Measurements from ENCODE around the gene SLC25A44.
"Not testable (repeated sequence)": the region's sequence is repeated elsewhere in the genome, so short reads cannot be mapped to it uniquely, and the experiment has no call there.

Gene SLC25A44

GRCh38 chr1:156193208-156193487 lies 756 bp upstream of the SLC25A44 start:
- peak in 1 of 42 donors; percentile 32 for DNase-seq
- intact Hi-C loops (cut with DNase I), result loop anchor here (5.0 kb wide), 1 partner anchor 36 kb away; no protein-coding TSS in a partner anchor

GRCh38 chr1:156194300-156194652 lies 372 bp downstream of the SLC25A44 start:
- intact Hi-C loops (cut with DNase I), result loop anchor here (5.0 kb wide), 1 partner anchor 37 kb away; no protein-coding TSS in a partner anchor
- peak in 37 of 42 donors; percentile 8 to 75 (median 48) for DNase-seq

DNA sequence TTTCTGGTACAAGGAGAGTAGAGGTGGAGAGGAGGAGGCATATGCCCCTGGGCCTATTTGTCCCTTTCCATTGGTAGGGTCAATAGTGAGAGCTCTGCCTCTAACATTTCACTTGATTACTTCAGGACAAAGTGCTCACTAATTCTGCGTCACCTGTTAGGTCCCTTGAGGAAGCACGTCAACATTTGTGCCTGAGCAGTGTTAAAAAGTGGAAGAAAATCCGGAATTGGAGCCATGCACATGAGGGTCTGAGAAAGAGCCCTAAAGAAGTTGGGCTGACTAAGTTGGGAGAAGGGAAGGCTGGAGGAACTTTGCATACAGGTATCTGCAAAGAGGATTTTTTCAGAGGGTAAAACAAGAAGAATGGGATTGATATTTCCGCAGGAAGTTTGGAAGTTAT lies 1.9 kb downstream of the SLC25A44 start:
- intact Hi-C loops (cut with DNase I), result no loop called here
- no peak for DNase-seq

DNA sequence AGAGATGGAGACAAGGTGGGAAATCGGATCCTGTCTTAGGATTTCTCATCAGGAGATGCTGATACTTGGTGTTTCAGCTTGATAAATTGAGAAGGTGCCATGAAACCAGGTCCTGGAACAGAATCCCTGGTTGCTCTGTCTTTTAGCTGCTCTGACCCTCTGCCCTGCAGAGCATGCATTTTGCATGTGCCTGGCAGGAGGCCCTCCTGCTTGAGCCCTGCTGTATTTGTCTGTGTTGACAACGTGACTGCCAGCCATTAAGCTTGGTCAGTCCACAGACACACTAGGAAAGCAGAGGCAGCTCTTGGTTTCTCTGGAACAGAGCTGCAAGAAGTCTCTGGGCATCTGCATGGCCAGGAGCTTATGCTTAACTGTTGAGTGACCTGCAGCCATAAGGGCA lies 2.5 kb downstream of the SLC25A44 start:
- intact Hi-C loops (cut with DNase I), result no loop called here
- DNase-seq, result no peak

- DNase-seq, result peak in 1 of 42 donors; percentile 7
- intact Hi-C loops (cut with DNase I), result no loop called here
These were observed 5.0 kb downstream of the SLC25A44 start for GRCh38 chr1:156198831-156199349.

GRCh38 chr1:156200044-156200443 lies 6.1 kb downstream of the SLC25A44 start:
- intact Hi-C loops (cut with DNase I), result no loop called here
- DNase-seq, result peak in 2 of 42 donors; percentile 5 to 10

GRCh38 chr1:156203331-156203730 lies 9.4 kb downstream of the SLC25A44 start:
- intact Hi-C loops (cut with DNase I), result no loop called here
- no peak for DNase-seq

GRCh38 chr1:156204686-156205085 lies 10.8 kb downstream of the SLC25A44 start:
- DNase-seq, result no peak
- intact Hi-C loops (cut with DNase I), result no loop called here

DNA sequence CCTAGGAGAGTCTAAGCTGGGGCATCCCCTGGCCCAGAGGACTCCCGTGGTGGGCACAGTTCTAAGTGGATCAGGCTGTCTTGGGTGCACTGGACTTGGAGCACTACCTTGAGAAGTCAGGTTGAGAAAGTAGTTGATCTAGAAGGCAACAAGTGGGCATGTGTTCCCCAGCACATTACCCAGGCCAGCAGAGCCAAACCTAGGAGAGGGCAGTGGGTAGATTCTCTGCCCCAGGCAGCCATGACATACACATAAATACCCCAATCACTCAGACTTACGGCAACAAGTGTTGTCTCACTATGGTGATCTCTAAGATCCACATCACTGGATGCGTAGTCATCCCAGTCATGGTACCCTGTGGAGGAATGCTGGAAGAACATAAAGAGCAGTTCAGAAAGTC lies 17.3 kb downstream of the SLC25A44 start:
- intact Hi-C loops (cut with DNase I), result no loop called here
- peak in 1 of 42 donors; percentile 11 for DNase-seq

DNA sequence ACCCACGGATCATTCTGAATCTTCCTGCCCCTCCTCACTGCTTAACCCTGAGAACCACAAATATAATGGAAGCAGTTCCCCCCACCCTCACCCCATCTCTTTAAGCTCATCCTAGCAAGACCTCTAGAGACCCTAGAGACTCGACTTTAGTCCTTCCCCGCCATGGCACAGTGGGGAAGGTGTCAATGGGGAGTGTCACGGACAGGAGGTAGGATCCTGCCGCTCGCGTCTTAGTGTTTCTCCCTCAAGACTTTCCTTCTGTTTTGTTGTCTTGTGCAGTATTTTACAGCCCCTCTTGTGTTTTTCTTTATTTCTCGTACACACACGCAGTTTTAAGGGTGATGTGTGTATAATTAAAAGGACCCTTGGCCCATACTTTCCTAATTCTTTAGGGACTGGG lies 18.2 kb downstream of the SLC25A44 start:
- intact Hi-C loops (cut with DNase I), result no loop called here
- DNase-seq, result no peak

GRCh38 chr1:156212833-156213643 lies 19.1 kb downstream of the SLC25A44 start, which contains the start of gene PMF1:
TSS of gene PMF1 (plus strand) at chr1:156213007. CDS start at chr1:156213016, 9 bp downstream.
- intact Hi-C loops (cut with DNase I), result no loop called here
- peak; percentile 96 to 99 (median 98) for DNase-seq

DNA sequence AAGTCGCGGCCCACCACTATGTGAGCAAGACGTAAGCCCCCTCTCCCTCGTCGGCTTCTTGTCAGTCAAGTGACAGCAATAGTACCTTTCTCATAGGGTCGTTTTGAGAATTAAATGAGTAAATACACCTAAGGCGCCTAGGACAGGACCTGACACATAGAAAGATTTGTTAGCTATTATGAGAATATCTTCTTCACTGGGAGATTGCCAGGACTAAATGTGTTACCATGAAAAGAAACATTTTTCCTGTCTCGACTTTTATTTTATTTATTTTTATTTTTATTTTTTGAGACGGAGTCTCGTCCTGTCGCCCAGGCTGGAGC lies 19.7 kb downstream of the SLC25A44 start:
- no peak for DNase-seq
- intact Hi-C loops (cut with DNase I), result no loop called here

GRCh38 chr1:156214024-156214748 lies 20.3 kb downstream of the SLC25A44 start:
- no peak for DNase-seq
- intact Hi-C loops (cut with DNase I), result no loop called here

DNA sequence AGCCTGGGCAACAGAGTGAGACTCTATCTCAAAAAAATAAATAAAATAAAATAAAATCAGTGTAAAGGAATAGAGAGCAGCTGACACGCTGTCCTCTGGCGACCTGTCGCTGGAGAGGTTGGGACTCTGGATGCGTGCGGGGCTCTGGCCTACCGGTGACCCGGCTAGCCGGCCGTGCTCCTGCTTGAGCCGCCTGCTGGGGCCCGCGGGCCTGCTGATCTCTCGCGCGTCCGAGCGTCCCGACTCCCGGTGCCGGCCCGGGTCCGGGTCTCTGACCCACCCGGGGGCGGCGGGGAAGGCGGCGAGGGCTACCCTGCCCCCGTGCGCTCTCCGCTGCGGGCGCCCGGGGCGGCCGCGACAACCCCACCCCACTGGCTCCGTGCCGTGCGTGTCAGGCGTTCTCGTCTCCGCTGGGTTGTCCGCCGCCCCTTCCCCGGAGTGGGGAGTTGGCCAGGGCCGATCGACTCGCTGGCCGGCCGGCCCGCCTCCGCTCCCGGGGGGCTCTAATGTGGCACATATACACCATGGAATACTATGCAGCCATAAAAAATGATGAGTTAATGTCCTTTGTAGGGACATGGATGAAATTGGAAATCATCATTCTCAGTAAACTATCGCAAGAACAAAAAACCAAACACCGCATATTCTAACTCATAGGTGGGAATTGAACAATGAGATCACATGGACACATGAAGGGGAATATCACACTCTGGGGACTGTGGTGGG lies 22.6 kb downstream of the SLC25A44 start:
- DNase-seq; intact Hi-C loops (cut with DNase I): not testable (repeated sequence)

DNA sequence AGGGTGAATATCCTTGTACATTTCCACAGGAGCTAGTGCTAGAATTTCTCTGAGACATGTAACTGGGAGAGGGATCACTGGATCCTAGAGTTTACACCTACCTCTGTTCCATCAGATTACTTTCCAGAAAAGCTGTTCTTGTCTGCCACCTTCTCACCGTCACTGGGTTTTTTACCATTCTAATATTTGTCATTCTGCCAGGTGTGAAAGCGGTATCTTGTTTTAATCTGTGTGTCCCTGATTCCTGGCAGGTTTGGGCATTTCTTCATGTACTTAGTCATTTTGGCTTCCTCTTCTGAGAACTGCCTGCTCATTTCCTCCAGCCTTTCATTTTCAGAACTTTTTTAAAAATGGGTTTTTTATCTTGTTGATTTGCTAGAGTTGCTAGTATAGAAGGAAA lies 24.0 kb downstream of the SLC25A44 start:
- intact Hi-C loops (cut with DNase I), result no loop called here
- peak in 1 of 42 donors; percentile 39 for DNase-seq

DNA sequence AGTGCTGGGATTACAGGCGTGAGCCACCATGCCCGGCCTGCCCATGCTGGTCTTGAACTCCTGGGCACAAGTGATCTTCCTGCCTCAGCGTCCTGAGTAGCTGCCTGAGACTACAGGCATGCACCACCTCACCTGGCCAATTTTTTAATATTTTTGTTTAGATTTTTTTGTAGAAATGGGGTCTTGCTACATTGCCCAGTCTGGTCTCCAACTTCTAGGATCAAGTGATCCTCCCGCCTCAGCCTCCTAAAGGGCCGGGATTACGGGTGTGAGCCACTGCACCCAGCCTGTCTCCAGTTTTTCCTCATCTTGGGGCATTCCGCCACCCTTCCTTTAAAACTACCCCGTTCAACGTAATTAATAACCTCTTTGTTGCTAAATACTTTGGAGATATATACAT lies 26.3 kb downstream of the SLC25A44 start:
- DNase-seq, result no peak
- intact Hi-C loops (cut with DNase I), result loop anchor here (5.0 kb wide), 1 partner anchor 73 kb away; no protein-coding TSS in a partner anchor

GRCh38 chr1:156221986-156222692 lies 28.2 kb downstream of the SLC25A44 start:
- no peak for DNase-seq
- intact Hi-C loops (cut with DNase I), result loop anchor here (5.0 kb wide), 1 partner anchor 75 kb away; no protein-coding TSS in a partner anchor

DNA sequence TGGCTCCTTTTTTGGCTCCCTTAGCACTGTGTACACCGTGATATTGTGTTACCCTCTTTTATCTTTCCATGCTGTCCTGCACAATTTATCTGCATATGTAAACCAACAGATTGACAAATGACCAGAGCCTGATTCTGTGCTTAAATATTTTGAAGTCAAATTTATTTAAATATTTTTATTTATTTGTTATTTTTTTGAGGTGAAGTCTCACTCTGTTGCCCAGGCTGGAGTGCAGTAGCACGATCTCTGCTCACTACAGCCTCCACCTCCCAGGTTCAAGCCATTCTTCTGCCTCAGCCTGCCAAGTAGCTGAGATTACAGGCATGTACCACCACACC lies 31.7 kb downstream of the SLC25A44 start:
- intact Hi-C loops (cut with DNase I), result no loop called here
- no peak for DNase-seq

- intact Hi-C loops (cut with DNase I), result no loop called here
- no peak for DNase-seq
These were observed 32.2 kb downstream of the SLC25A44 start for GRCh38 chr1:156226116-156226538.

Measured in head of caudate nucleus (tissue), 42 donors.